HG03095 (cell line): ENCODE results near the gene SLC29A3.
A peak's percentile ranks its signal among the peaks of the same experiment; 100 is the strongest.
"Not testable (repeated sequence)": the region's sequence is repeated elsewhere in the genome, so short reads cannot be mapped to it uniquely, and the experiment has no call there.

Experiments
- ATAC-seq: cut with Tn5 transposase; IDR thresholded peaks from one replicate; pipeline ENCODE4 v1.9.1; 2021; ENCODE audit warnings: moderate library complexity; ENCODE audit not compliant: unreplicated experiment

SLC29A3 gene

DNA sequence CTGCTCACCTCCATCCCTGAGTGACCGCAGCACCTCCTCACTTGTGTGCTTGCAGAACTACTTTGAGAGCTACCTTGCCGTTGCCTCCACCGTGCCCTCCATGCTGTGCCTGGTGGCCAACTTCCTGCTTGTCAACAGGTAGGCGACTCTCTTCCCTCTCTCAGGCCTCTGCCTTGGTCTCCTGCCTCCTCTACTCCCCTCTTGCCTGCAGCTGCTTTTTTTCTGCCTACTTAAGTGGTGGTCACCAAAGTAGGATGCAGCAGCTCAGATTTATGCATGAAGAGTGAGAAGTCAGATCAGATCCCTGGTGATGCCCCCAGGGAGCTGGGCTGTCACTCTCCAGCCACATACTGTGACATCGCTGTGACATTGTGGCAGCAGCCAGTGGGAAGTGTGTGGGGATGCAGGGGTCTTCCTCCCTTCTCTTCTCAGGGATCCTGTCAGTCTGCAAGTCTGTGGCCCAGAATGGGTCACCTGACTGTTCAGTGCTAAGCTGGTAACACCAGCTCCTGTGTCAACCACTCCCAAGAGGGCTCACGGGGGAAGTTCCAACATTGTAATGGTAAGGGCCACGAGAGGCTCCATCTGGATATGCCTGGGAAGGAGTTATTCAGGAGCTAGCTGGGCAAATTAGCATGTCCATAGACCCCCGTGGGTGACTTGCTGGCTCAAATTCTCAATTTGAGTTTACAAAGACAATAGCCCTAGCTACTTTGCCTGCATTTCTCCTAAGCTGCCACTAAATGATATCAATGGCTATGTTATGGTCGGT is 25.3 kb downstream of the SLC29A3 start:
- no peak for ATAC-seq

DNA sequence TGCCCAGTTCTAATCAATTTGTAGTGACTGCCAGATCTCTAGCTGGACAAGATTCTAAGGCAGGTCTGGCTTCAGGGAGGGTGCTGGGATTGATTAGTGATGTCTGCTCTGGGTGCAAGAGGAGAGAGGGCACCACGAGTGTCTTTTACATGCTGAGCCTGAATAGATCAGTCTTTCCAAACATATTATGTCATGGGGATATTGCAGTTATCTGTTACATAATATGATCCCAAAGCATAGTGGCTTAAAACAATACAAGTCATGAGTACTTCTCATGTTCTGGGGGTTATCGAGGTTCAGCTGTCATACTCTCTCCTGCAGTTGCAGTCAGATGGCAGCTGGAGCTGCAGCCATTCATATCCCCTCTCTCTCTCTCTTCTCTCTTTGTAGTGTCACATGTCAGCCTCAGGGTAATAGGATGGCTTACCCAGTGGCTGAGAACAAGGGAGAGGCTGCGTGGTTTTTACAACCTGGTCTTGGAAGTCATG is 26.0 kb downstream of the SLC29A3 start:
- ATAC-seq = no peak

DNA sequence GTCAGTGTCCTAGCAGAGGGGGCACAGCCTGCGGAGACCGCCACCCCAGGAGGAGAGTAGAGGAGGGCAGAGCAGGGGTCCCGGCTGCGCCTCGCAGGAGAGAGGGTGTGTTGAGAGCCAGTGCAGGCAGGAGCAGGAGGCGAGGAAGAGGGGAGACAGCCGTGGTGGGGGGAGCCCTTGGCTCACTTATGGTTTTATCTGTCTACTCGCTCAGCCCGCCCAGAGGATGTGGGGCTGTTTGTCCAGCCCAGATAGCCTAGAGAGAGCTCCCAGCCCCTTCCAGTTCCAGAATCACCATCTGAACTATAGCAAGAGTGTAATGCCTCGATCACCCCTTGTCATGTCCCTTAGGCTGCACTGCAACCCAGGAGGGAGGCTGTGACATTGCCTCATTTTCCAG is 26.6 kb downstream of the SLC29A3 start:
- ATAC-seq = no peak

DNA sequence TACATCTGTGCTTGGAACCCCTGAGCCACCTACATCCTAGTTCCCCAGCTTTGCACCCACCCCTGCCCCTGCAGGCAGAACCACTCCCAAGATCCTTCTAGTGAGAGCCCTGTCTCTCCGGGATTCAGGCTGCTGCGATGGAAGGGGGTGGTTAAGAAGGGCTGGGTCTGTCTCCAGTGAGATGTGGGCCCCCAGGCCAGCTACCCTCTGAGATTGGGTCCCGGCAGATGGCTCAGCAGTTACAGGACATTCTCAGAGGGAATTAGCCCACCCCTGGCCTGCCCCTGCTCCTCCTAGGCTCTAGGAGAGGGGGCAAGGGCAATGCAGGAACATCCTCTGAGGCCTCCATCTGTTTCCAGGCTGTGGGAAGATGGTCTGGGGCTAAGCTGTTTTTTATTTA is 27.7 kb downstream of the SLC29A3 start:
- no peak for ATAC-seq

- ATAC-seq = no peak
Observed at GRCh38 chr10:71347587-71348395, 28.7 kb downstream of the SLC29A3 start.

GRCh38 chr10:71348850-71349249 is 29.8 kb downstream of the SLC29A3 start:
- ATAC-seq = no peak

DNA sequence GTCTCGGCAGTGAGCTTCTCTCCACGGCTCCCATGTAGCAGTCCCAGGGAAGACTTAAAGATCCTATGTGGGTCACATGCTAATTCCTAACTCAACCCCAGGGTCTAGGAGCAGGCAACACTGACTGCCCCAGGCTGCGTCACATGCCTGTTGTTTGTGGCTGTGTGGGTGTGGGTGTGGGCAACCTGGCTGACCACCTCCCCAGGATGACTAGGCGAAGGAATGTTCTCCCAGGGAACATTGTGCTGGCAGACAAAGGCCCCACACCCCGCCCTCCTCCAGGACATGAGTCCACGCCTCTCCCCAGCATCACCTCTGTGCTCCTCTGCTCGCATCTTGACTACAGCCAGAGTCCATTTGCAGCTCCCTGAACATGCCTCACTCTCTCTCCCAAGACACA is 30.3 kb downstream of the SLC29A3 start:
- ATAC-seq = no peak

GRCh38 chr10:71351087-71351486 is 32.0 kb downstream of the SLC29A3 start:
- no peak for ATAC-seq

DNA sequence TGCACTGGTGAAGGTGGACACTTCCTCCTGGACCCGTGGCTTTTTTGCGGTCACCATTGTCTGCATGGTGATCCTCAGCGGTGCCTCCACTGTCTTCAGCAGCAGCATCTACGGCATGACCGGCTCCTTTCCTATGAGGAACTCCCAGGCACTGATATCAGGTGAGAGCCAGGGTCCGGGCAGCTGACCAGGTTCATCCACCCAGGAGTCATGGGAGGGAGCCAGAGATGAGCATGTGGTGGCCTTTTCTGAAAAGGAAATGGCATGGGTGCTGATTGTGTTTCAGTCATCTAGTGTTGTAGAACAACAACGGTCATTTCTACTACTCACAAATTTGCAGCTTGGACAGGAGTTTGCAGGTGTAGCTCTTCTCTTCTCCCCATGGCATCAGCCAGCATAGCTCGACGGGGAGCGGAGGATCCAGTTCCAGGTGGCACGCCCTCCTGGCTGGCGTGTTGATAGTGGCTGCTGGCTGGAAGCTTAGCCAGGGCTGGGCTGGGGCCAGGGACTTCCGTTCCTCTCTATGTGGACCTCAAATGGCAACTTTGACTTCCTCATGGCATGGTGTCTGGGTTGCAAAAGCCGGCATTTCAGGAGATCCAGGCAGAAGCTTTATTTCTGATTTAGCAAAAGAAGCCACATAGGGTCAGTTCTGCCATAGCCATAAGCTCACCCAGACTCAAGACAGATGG is 32.7 kb downstream of the SLC29A3 start:
- no peak for ATAC-seq

- ATAC-seq = no peak
Observed at GRCh38 chr10:71353639-71354038, 34.6 kb downstream of the SLC29A3 start.

DNA sequence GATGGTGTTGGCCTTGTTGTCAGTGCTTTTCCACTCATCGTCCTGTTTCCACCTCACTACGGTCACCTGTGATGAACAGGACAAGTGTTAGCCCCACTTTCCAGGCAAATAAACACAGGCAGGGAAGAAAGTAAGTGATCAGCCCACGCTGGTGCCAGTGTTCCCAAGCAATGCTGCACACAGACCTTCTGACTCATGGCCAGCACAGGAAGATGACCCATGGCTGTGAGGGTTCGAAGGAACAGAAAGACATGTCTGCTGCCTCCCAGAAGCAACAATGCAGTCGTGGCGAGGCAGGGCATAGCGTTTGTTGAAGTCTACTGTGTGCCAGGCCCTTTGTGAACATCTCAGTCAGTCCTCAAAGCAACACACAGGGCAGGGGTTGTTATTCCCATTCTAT is 35.7 kb downstream of the SLC29A3 start:
- no peak for ATAC-seq

DNA sequence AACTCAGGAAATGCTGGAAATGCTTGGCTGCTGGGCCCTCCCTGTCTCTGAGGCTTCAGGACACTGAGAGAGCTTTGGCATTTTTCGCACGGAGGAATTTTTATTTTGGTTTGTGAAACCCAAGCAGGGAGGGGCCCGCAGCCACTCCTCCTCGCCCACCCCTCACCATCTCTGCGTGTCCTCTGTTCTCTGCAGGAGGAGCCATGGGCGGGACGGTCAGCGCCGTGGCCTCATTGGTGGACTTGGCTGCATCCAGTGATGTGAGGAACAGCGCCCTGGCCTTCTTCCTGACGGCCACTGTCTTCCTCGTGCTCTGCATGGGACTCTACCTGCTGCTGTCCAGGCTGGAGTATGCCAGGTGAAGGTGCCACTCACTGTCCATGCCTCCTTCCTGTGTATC is 36.8 kb downstream of the SLC29A3 start:
- ATAC-seq = no peak

DNA sequence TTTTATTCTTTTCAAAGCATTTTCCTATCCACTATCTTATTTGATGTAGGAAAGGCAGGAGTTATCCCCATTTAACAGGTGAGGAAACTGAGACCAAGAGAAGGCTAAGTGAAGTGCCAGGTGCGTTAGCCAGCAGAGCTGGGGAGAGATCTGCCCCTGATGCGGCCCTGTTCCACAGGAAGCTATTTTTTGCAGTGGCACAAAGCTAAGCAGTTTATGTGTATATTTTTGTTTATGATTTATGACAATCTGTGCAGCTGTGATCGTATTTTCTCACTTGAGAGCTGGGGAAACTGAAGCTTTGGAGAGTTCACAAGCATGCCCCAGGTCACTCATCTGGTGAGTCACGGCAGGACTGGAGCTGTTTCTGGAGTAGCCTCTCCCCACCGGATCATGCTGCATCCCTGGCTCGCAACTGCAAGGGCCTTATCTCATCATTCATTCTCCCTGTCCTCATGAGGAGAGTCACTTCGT is 38.8 kb downstream of the SLC29A3 start:
- ATAC-seq = no peak

- no peak for ATAC-seq
Observed at GRCh38 chr10:71358277-71358676, 39.2 kb downstream of the SLC29A3 start.

DNA sequence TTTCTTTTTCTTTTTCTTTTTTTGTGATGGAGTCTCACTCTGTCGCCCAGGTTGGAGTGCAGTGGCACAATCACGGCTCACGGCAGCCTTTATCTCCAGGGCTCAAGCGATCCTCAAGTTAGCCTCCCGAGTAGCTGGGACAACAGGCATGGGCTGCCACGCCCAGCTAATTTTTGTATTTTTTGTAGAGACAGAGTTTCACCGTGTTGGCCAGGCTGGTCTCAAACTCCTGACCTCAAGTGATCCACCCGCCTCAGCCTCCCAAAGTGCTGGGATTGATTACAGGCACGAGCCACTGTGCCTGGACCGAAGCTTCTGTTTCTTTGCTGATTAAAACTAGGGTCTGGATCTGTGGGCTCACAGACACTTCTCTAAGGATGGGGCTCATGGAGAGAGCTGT is 39.8 kb downstream of the SLC29A3 start:
- ATAC-seq = not testable (repeated sequence)

GRCh38 chr10:71359364-71360046 is 40.4 kb downstream of the SLC29A3 start:
- ATAC-seq = peak; percentile 73

DNA sequence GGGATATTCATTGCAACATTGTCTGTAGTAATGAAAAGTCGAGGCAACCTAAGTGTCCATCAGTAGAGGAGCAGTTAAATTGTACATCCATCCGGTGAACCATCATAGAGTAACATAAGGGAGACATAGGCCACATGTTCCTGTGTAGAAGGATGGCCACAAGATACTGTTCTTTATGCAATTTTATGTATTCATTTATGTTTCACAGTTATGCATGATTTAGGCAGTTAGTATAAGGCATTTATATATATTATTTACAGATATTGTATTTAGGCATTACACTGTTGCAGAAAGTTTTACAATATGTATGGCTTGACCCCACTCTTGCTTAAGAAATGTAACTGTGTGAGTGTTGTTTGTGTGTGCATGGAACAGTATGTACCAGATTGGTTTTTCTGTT is 41.7 kb downstream of the SLC29A3 start:
- ATAC-seq = no peak

- no peak for ATAC-seq
Observed at GRCh38 chr10:71361581-71361980, 42.5 kb downstream of the SLC29A3 start.

GRCh38 chr10:71362141-71362540 is 43.1 kb downstream of the SLC29A3 start:
- no peak for ATAC-seq

DNA sequence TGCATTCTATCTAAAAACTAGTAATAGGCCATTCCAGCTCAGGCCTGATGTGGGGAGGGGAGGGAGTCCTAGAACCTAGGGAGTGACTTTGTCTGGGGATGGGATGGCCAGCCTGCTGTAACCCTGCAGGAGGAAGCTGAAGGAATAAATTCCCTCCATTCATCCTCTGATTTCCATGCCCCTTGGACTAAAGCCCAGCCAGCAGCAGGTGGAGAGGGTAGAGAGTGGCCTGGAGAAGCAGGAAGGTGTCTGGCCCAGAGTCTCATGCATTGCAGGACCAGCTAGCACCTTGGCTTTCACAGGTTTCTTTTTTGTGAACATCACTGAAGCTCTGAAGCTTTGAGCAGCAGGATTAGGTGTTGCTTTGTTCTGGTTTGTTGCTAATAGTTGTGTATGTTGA is 44.9 kb downstream of the SLC29A3 start:
- no peak for ATAC-seq

DNA sequence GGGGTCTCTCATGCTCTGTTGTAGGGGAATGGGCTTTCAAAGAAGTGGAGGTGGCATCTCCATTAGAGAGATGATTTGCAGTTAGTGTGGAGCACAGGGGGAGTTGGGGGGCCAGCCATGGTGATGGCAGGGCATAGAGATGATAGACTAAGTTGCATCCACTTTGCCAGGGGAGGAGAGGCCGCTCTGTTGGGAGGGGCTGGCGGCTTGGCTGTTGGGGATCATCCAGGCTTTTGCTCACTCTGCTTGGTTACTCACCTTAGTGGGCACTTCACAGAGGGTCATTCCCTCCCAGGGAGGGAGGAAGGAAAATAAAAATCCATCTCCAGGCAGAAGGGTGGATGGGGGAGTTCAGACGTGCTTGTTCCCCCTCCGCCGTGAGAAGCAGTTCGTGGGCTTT is 46.3 kb downstream of the SLC29A3 start:
- ATAC-seq = no peak
